IMR-90 (cell line): Measurements from ENCODE around the gene HLA-B. TPM values are rescaled to one million over a fixed set of nuclear protein-coding genes. Genes with fewer than 3 reads are reported as not detected.

Experiments used
- ATAC-seq: fragments of 200-7000 bp; cut with Tn5 transposase; 2 replicates; pipeline ENCODE4 v1.9.1; 2020; ENCODE audit warnings: low read depth, mild to moderate bottlenecking, moderate library complexity
- BruUV-seq: library from RNA; stranded (reverse); fragments of 400-500 nt; replicated peaks from 2 replicates; lab custom pipeline; 2021; lab: Mats Ljungman, UMichigan
- CTCF ChIA-PET: fragments of 300-600 bp; formaldehyde crosslinking; extraction: SDS; loops from one replicate; lab custom pipeline; 2021; ENCODE audit warnings: antibody characterized with exemption; lab: Yijun Ruan, JAX
- POLR2A ChIA-PET: fragments of 300-600 bp; sonication (Branson Sonifier 250); formaldehyde crosslinking; loops from one replicate; lab custom pipeline; 2022; ENCODE audit warnings: antibody characterized with exemption; ENCODE audit not compliant: unreplicated experiment; lab: Charles Lee
- DNase-seq: peaks from one replicate; pipeline ENCODE4 v3.0.0; 2013
- H2AFZ ChIP-seq: replicated peaks from 2 replicates; pipeline ENCODE3; 2013; ENCODE audit warnings: low read length, mild to moderate bottlenecking; ENCODE audit not compliant: poor library complexity
- H2AK5ac ChIP-seq: 2 replicates; pipeline ENCODE4 v1.6.1; 2013; ENCODE audit warnings: low read depth, low read length, inconsistent platforms
- H2AK9ac ChIP-seq: replicated peaks from 2 replicates; pipeline ENCODE3; 2013; ENCODE audit warnings: mild to moderate bottlenecking, low read depth, low read length, moderate library complexity; ENCODE audit not compliant: poor library complexity
- H2BK120ac ChIP-seq: 2 replicates; pipeline ENCODE4 v1.6.1; 2013; ENCODE audit warnings: low read depth, low read length, inconsistent platforms
- H2BK15ac ChIP-seq: 3 replicates; pipeline ENCODE4 v1.6.1; 2013; ENCODE audit warnings: low read depth, low read length, inconsistent platforms
- H2BK20ac ChIP-seq: 2 replicates; pipeline ENCODE4 v1.6.1; 2013; ENCODE audit warnings: low read depth, mild to moderate bottlenecking, inconsistent platforms, low read length, moderate library complexity
- H2BK5ac ChIP-seq: 2 replicates; pipeline ENCODE4 v1.6.1; 2013; ENCODE audit warnings: mild to moderate bottlenecking, low read depth, low read length, inconsistent platforms; ENCODE audit not compliant: poor library complexity, severe bottlenecking
- H3K14ac ChIP-seq: replicated peaks from 2 replicates; pipeline ENCODE4 v1.6.1; 2013; ENCODE audit warnings: low read depth, low read length, inconsistent platforms
- H3K18ac ChIP-seq: 2 replicates; pipeline ENCODE4 v1.6.1; 2013; ENCODE audit warnings: low read depth, low read length, control low read depth
- H3K23ac ChIP-seq: 2 replicates; pipeline ENCODE4 v1.6.1; 2013; ENCODE audit warnings: low read depth, low read length, inconsistent platforms
- H3K27ac ChIP-seq: 2 replicates; pipeline ENCODE4 v1.5.1; 2013; ENCODE audit warnings: mild to moderate bottlenecking, control low read depth, low read length; ENCODE audit not compliant: insufficient read depth
- H3K27me3 ChIP-seq: 2 replicates; pipeline ENCODE4 v1.6.1; 2013; ENCODE audit warnings: low read length; ENCODE audit not compliant: control insufficient read depth, insufficient read depth
- H3K36me3 ChIP-seq: 2 replicates; pipeline ENCODE4 v1.6.1; 2013; ENCODE audit warnings: low read length, mixed read lengths; ENCODE audit not compliant: control insufficient read depth, insufficient read depth
- H3K4ac ChIP-seq: 2 replicates; pipeline ENCODE4 v1.6.1; 2013; ENCODE audit warnings: low read depth, low read length, inconsistent platforms
- H3K4me1 ChIP-seq: 2 replicates; pipeline ENCODE4 v1.6.1; 2013; ENCODE audit warnings: low read length, mixed read lengths; ENCODE audit not compliant: control insufficient read depth, insufficient read depth
- H3K4me2 ChIP-seq: 2 replicates; pipeline ENCODE4 v1.6.1; 2013; ENCODE audit warnings: low read depth, mild to moderate bottlenecking, control low read depth, low read length, moderate library complexity
- H3K4me3 ChIP-seq: 2 replicates; pipeline ENCODE4 v1.5.1; 2013; ENCODE audit warnings: low read depth, mild to moderate bottlenecking, control low read depth, low read length, moderate library complexity; ENCODE audit not compliant: insufficient read depth
- H3K56ac ChIP-seq: 2 replicates; pipeline ENCODE4 v1.6.1; 2013; ENCODE audit warnings: low read length, inconsistent platforms; ENCODE audit not compliant: insufficient read depth; ENCODE audit errors: extremely low read depth
- H3K79me1 ChIP-seq, 2 experiments: 2 replicates each; pipeline ENCODE4 v1.6.1; 2013; ENCODE audit warnings: low read length in 2 of 2, inconsistent platforms in 1 of 2, low read depth in 1 of 2
- H3K9ac ChIP-seq: 2 replicates; pipeline ENCODE4 v1.6.1; 2013; ENCODE audit warnings: low read depth, low read length, control low read depth
- H3K9me1 ChIP-seq: 2 replicates; pipeline ENCODE4 v1.6.1; 2013; ENCODE audit warnings: low read length, inconsistent platforms; ENCODE audit not compliant: insufficient read depth
- H3K9me3 ChIP-seq: 2 replicates; pipeline ENCODE4 v1.6.1; 2013; ENCODE audit warnings: low read length; ENCODE audit not compliant: control insufficient read depth, insufficient read depth
- H4K20me1 ChIP-seq: 2 replicates; pipeline ENCODE4 v1.6.1; 2013; ENCODE audit warnings: low read length, inconsistent platforms; ENCODE audit not compliant: insufficient read depth
- H4K5ac ChIP-seq: 2 replicates; pipeline ENCODE4 v1.6.1; 2013; ENCODE audit warnings: mild to moderate bottlenecking, low read depth, low read length, control low read depth
- H4K8ac ChIP-seq, 2 experiments: 2 replicates each; pipeline ENCODE4 v1.6.1; 2013; ENCODE audit warnings: low read depth in 2 of 2, low read length in 2 of 2, control low read depth in 1 of 2, inconsistent platforms in 1 of 2
- H4K91ac ChIP-seq: 2 replicates; pipeline ENCODE4 v1.6.1; 2013; ENCODE audit warnings: low read depth, low read length, inconsistent platforms; ENCODE audit not compliant: insufficient read depth
- ELK1 ChIP-seq: fragments of 150-350 bp; IDR thresholded peaks from 2 replicates; pipeline ENCODE4 v1.6.1; 2016; ENCODE audit warnings: low read depth, mild to moderate bottlenecking, low read length, moderate library complexity, borderline replicate concordance
- MAZ ChIP-seq: IDR thresholded peaks from 2 replicates; pipeline ENCODE4 v1.6.1; 2012; ENCODE audit warnings: low read depth, mild to moderate bottlenecking, low read length, improper control_type of control experiment, moderate library complexity, borderline replicate concordance
- POLR2A ChIP-seq: IDR thresholded peaks from 2 replicates; pipeline ENCODE4 v1.6.1; 2012; ENCODE audit warnings: mild to moderate bottlenecking, low read depth, low read length
- WGBS, 2 experiments: methylation state at CpG; one replicate each; pipeline versions ENCODE4 v1.1.5 to v1.1.7; 2013; ENCODE audit warnings: missing lambda C conversion rate in 2 of 2; ENCODE audit not compliant: insufficient read length in 1 of 2; ENCODE audit errors: extremely low coverage in 2 of 2; 5-methylcytosine and 5-hydroxymethylcytosine counted together
- dilution Hi-C: fragments of 300-500 bp; cut with HindIII; formaldehyde crosslinking; loops from one replicate; pipeline ENCODE4 v1.14.3; 2018; ENCODE audit warnings: low sequenced_read_pairs; ENCODE audit not compliant: unreplicated experiment
- in situ Hi-C: fragments of 300-500 bp; cut with MboI; formaldehyde crosslinking; loops from 3 replicates; pipeline ENCODE4 v1.14.3; 2019; ENCODE audit warnings: low sequenced_read_pairs, inconsistent platforms, mixed read lengths
- intact Hi-C: fragments of 100-400 bp; cut with micrococcal nuclease; formaldehyde crosslinking; loops from 2 replicates; pipeline ENCODE4 v1.10.0; 2022
- polyA plus RNA-seq, 3 experiments: library from polyadenylated mRNA; depleted of rRNA; stranded (reverse); fragments of >200 nt; gene quantifications; 2 replicates each; pipeline ENCODE4 v1.2.3, GENCODE V29; 2012; ENCODE audit warnings: low replicate concordance in 1 of 3
- total RNA-seq: library from RNA; depleted of rRNA; stranded (reverse); fragments of >200 nt; gene quantifications from 2 replicates; pipeline ENCODE4 v1.2.3, GENCODE V29; 2012
- TF ChIP-seq, protein P1 (sequence below): conservative IDR thresholded peaks from 2 replicates; pipeline ENCODE4 v1.5.1; 2012; ENCODE audit warnings: mild to moderate bottlenecking, low read depth, low read length, improper control_type of control experiment

HLA-B gene
- total and polyA plus RNA-seq, 2 of the 4 experiments (the other 2 are of a cell fraction), result 44.1 to 309 TPM

DNA sequence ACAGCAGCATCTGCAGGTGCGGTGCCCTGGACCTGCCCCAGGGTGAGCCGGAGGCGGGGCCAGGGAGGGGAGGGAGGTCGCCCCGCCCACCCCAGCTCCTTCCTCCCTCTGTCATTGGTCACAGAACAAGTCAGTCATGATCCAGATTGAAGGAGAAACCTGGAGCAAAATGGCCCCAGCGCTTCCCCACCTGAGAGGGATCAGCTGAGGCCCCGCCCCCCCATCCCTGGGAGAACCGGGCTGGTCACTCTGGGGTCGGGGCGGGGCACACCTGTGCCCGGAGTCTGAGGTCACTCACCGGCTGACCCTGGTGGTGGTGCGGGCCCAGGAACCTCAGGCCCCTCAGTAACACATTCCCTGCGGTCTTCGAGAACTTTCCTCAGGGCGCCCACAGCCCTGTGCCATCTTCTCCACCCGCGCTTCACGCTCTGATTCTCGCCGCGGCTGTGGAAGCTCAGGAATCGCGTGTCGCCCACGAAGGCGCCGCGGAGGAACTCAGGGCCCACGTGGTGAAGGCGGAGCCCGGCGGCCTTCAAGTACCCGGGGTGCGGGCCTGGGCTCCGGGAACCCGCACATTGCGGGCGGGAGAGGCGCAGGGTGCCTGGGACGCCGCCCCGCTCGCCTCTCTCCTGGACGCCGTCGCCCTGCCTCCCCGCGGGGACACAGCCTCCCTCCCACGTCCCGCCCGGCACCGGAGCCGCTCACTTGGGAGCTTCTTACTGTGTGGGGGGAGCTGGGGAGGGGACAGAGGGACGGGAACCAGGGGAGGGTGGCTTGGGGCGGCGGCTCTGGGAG lies 48.7 kb downstream of the HLA-B start:
- Histone ChIP-seq H3K4ac (no peak overlapping the region), H4K5ac (no peak overlapping the region), H3K4me2 (no peak overlapping the region; the same call in 1 of the 2 replicates), H2BK5ac (no peak overlapping the region), H2BK20ac (no peak overlapping the region), H3K9me3 (peaks cover 3% of the 10 kb centered on the region; the same call in 1 of the 2 replicates), H3K23ac (no peak overlapping the region), H2AFZ (peak overlapping the region; percentile 43), H2AK5ac (no peak overlapping the region), H3K4me1 (no peaks in the 10 kb centered on the region), H3K27ac (no peak overlapping the region), H2AK9ac (no peak overlapping the region), H2BK120ac (no peak overlapping the region), H3K79me1 (no peaks in the 10 kb centered on the region), H3K27me3 (peaks cover 52% of the 10 kb centered on the region), H3K14ac (no peak overlapping the region), H3K4me3 (no peak overlapping the region), H3K56ac (no peak overlapping the region), H4K91ac (no peak overlapping the region), H3K9me1 (no peaks in the 10 kb centered on the region), H2BK15ac (no peak overlapping the region), H3K9ac (no peak overlapping the region), H3K36me3 (no peaks in the 10 kb centered on the region), H4K20me1 (no peaks in the 10 kb centered on the region), H3K18ac (no peak overlapping the region), H4K8ac (no peak overlapping the region)
- DNase-seq, result no peak
- BruUV-seq, result no TSS peak
- ChIA-PET CTCF (no interaction called here), POLR2A (no interaction called here)
- in situ Hi-C loops, result no loop called here
- no peak for ATAC-seq
- intact Hi-C loops, result no loop called here
- WGBS, 2 experiments, result 0% methylated on average over 5 of the region's 57 CpGs; no CpG with 5 or more reads in 1 of the 2 experiments
- no peak for TF ChIP-seq MAZ
- TF ChIP-seq POLR2A, result no peak
- TF ChIP-seq, protein P1, sequence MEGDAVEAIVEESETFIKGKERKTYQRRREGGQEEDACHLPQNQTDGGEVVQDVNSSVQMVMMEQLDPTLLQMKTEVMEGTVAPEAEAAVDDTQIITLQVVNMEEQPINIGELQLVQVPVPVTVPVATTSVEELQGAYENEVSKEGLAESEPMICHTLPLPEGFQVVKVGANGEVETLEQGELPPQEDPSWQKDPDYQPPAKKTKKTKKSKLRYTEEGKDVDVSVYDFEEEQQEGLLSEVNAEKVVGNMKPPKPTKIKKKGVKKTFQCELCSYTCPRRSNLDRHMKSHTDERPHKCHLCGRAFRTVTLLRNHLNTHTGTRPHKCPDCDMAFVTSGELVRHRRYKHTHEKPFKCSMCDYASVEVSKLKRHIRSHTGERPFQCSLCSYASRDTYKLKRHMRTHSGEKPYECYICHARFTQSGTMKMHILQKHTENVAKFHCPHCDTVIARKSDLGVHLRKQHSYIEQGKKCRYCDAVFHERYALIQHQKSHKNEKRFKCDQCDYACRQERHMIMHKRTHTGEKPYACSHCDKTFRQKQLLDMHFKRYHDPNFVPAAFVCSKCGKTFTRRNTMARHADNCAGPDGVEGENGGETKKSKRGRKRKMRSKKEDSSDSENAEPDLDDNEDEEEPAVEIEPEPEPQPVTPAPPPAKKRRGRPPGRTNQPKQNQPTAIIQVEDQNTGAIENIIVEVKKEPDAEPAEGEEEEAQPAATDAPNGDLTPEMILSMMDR, result no peak
- TF ChIP-seq ELK1, result no peak
- dilution Hi-C loops, result no loop called here
